GM19463 (cell line): ENCODE results near the gene CPED1.

ENCODE experiments used
- ATAC-seq: cut with Tn5 transposase; IDR thresholded peaks from one replicate; pipeline ENCODE4 v1.9.1; 2021; ENCODE audit warnings: mild to moderate bottlenecking, moderate library complexity; ENCODE audit not compliant: unreplicated experiment

Gene CPED1

DNA sequence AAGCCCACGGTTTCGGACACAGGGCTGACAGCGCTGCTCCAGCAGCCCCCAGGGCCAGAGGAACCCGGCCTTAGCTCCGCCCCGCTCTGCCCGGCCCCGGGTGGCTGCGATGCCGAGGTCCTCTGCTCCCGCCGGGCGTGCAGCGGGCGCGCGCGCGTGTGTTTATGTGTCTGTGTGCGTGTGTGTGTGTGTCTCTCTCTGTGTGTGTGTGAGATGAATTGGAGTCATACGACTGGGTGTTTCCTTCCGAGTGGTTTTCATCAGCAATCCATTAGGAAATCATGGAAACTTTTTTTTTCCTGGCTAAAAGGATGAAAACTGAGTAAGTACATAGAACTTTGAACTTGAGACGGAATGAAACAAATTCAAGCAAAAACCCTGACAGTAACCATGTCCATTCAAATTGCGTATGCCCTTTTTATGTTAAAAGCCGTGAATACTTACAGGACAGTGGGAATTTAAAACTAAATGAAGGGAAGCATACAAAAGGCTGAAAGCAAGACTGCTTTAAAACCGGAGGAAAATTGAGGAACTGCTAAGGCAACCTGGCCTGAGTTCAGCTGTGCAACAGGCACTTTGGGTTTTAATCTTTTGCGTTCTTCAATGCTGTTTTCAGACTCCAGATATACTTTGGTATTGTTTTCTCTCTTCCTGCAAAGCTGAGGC, at the start of gene CPED1:
CPED1 (plus strand) TSS at position 121 of the 666 bp plus-strand sequence. CDS start 911 bp downstream, outside the sequence.
- peak; percentile 66 for ATAC-seq

DNA sequence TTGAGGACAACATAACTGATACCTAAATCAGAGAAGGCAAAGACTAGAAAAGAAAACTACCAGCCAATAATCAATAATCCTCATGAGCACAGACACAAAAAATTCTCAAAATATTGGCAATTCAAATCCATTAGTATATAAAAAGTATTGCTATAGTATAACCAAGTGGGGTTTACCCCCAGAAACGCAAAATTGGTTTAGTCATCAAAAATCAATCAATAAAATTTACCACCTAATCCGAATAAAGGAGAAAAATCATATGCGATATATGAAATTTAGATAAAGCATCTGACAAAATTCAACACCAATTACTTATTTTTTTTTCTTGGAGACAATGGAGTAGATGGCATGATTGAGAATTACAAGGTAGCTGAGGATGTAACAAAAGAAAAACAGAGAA, 49.2 kb upstream of the CPED1 start:
- ATAC-seq, result no peak

DNA sequence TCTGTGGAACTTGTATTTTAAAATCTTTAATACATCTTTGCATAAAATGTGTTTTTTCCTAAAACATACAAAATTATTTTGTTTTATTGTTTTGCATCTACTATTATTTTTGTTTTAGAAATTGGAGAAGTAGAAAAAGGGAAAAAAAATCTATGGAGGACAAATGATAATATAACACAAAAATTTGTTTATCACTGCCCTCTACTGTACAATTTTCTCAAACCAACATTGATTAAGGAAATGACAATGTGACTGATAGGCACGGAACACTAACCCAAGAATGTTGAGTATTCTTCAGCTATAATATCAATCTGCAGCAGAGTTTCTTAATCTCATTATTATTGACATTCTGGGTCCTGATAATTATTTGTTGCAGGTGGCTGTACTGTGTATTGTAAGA, 47.4 kb upstream of the CPED1 start:
- ATAC-seq, result peak; percentile 50

DNA sequence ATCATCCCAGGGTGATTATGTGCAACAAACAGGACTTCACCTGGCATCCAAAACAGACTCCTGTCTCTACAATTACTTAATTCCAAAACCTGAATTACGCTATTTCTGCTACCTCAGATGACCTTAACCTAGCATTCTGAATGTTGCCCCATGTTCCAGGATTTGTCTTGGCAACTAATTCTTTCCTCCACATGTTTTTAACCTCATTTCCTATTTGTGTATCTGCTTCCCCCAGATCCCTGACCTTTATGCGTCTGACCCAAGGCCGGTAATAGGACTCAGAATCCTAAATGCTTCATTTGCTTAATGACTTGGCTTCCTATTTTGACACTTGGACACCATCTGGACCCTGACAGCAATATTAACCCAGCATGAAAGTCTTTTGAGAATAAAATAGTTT, 46.7 kb upstream of the CPED1 start:
- ATAC-seq, result no peak

DNA sequence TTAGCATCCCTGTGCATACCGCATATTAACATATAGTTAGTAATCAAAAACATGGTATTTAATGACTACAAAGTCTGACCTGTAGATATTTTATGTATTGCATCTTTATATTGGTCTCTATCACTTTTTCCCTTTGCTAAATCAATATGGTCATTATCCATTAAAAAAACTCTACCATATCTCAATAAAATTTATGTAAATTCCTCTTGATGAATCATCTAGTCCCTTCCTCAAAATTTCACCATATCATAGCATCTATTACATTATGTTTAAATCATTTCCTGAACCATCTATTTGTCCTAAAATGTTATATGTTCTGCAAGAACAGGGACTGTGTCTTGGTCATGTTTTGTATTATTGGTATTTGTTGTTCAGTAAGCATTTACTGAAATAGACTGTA, 45.6 kb upstream of the CPED1 start:
- ATAC-seq, result no peak

DNA sequence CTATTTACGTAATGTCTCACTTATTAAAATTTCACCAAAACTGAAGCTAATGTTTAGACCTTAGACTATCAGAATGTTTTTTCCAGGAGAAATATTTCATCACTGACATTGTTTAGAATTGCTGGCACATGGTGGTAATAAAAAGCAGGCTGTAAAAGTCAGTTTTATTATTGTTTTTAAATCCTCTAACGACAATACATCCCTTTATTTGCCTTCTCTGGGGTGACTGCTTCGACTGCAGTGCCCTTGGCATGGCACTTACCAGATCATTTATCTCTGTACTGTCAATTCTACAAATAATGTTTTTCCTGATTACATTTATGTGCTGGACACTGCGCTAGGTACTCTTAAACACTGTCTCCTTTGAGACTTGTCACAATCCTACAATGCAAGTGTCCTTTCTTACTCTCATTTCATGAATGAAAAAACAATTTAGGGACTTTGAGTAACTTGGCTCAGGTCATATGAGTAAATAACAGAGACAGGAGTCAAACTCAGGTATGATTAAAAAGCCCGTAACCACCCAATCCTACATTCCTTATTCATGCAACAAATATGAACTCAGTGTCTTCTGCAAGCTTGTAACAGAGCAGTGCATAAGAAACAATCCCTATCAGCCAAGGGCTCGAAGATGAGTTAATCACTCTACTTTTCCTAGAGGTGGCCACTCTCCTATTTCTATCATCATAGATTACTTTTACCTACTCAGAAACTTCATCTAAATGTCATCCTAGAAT, 43.5 kb upstream of the CPED1 start:
- ATAC-seq, result no peak

DNA sequence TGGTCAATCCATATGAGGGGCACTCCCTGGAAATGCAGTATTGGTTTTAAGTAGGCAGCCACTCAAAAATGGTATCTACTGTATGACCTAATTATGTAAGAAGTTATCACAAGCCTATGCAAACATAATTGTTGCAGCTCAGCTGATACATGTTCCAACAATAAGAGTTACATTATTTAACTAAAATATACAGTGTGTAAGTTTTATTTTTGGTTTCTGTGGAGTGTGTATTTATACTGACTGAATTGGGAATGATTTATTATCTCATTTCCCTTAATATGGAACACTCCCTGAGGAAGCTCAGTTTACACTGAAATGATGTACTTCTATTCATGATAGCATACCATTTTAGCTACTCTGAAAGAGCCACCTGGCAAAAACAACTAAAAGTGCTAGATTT, 40.5 kb upstream of the CPED1 start:
- ATAC-seq, result no peak

DNA sequence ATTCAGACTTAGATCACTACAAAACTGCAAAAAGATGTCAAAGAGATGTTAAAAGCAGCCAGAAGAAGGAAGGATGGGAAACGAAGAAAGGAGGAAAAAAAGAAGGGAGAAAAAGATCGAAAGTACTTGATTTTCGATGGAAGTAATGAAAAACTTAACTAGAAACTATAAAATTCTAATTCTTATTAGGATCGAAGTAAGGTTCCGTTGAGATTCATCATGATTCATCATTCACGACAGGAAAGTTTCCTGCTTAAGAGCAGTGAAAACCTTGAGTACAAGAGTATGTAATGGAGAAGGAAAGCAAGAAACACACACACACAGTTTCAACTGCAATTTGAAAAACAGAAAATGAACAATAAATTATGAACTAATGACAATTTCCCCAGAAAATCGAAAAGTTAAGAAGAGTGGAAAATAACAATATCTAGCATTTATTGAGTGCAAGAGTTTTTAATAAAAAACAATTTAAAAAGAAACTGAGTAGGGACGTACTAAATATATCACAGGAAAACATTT, 39.1 kb upstream of the CPED1 start:
- no peak for ATAC-seq

DNA sequence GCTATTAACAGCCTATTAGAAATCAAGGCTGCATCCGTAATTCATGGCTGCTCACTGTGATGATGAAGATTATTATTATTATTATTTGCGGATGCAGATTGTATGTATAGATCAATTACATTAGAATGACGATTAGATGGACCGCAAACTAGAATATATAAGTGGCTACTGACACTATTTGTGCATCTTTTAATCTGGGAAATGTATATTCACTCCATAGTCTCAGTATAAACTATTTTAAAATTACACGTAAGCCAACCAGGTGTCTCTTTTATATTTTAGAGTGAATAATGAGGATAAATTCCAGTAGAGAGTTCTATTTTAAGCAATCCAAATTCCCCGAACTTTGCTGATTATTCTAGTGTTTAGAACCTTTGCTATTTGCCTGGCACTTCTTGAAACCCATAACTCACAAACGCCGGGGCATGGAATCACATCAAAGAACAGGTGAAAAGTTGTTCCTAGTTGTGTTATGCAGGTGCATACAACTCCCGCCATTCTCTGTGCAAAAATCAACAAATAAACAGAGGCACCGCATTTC, 38.4 kb upstream of the CPED1 start:
- ATAC-seq, result no peak

DNA sequence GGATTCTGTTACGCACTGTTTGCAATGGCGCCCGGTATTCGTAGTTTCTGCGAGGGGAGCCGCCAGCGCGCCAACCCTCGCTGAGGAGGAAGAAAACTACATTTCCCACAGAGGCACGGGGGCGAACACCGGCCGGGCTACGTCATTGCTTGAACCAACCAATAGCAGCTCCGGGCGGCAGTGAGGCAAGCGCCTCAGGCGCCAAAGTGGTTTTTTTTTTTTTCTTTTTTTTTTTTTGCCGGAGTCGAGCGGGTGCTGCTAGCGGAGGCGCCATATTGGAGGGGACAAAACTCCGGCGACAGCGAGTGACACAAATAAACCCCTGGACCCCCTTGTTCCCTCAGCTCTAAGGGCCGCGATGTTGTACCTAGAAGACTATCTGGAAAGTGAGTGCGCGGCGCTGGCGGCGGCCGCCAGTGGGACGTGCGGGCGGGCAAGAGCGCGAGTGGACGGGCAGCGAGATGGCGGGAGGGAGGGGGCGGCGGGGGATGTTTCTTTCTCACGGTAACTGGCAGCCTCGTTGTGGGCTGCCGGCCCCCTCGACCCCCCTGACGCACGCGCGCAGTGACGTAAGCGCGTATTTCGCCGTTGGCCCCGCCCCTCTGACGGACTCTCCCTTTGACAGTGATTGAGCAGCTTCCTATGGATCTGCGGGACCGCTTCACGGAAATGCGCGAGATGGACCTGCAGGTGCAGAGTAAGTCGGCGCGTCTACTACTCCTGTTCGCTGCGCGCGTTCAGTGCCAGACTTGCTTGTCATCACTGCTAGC, 37.8 kb upstream of the CPED1 start, which contains the start of gene ING3:
ING3 (plus strand) TSS at position 239 of the 770 bp plus-strand sequence; CDS start at position 359, 120 bp downstream.
- peak; percentile 90 for ATAC-seq

DNA sequence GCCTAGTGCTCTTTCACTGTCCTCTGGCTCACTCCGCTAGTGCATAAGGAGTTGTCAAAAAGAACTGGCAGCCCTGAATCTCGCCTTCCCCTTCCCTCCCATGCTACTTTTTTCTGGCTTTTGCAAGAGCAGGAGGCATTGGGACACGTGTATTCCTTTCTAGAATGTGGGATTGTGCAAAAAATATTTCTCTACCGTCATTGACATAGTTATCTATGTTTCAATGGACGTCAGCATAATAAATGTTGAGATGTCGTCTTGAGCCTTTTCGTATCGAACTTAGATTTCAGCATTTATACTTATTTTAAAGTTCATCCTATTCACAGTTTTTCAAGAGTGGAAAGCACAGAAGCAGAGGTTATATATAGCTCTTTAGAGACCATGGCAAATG, 37.2 kb upstream of the CPED1 start:
- ATAC-seq, result no peak

DNA sequence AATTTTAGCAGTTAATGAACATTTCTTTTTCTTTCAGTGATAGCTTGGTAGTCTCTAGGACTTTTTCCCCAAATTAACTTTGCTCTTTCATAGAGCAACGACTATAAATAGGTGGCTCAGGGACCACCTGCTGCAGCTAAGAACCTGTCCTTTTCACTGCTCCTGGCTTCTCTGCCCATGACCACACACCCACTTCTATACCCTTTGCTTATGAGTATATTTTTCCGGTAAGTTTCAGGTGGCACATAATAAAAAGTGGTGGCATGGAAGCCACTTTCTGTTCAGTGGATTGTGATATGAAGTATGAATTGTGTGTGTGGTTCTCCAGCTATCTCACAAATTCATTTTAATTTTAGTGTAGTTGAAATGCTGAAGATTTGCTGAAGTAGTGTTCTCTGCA, 36.7 kb upstream of the CPED1 start:
- no peak for ATAC-seq

DNA sequence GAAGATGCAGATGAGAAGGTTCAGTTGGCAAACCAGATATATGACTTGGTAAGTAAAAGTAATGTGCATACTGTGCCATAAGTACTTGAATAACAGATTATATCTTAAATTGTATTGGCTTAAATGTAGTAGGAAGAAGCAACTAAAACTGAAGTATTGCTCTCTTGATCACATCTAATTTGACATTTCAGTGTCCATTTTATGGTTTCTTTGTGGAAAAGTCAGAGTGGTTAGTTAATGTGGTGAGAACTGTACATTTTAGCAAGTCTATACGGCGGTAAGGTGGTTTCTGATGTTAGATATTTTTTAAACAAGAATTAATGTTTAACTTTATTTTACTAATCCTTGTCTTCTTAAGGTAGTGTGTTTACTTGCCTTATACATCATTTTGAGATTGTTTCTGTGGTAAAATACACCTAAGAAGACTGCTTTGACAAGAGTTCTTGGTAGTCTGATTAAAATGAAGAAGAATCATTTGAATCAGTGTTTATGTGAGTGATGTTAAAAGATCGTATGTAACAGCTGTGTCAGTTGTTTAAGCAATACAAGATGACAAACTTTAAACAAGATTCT, 32.8 kb upstream of the CPED1 start:
- ATAC-seq, result peak; percentile 33

DNA sequence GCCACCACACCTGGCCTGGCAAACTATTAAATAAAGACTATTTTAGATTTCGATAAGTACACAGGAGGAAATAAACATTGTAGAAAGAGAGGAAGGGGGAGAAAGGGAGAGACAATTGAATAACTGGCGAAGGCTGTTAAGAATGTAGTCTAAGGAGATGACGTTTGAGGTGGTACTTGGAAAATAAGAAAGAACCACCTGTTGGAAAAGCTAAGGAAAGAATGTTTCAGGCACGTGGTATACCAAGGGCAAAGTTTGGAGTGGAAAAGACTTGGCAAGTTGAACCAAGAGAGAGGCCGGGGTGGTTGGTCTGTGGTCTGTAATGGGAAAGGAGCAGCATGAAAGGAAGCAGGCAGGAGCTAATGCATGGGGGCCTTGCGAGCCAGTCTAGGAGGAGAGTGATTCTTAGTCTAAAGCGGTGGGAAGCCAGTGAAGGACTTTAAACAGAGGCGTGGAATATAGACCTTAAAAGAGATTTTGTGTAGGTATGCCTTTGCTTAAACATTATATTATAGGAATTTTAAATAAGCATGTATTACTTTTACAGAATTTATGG, 28.5 kb upstream of the CPED1 start:
- no peak for ATAC-seq

DNA sequence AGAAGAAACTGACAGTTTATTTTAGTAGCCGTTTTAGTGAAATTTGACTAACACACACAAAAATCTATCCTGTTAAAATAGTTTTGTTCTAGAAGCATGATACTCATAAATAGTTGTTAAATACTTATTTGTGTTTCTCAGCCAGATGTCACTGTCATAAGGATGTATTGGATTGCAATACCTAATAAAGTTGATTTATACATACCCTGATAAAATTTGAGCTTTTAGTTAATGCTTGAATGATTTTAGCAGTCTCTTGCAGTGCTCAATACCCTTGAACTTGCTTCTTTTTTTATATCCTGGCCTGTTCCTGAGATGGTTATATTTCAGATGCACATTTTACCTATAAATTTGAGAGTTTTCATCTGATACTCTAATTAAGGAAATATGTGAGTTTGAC, 27.8 kb upstream of the CPED1 start:
- no peak for ATAC-seq

DNA sequence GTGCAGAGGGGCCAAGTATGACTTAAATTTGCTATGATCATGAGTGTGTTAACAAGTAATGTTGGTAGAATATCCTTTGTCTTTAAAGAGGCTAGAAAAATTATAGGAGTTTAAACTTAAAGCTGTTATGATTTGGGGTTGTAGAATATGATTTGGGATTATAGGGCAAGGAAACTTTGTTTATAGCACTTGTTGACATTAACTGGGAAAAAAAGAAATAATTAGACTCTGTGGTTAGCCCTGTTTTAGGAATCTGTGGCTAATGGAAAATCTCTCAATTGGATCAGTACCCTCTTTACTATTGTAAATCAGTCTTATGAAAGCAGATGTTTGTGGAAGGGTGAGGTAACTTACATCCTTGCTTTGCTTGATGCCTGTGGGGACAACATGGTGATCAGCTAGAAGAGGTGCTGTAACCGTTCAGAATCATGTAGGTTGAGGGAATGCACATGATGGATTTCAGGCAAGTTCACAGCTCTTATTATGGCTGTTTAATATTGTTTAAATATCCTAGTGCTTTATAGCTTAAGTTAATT, 26.8 kb upstream of the CPED1 start:
- no peak for ATAC-seq

DNA sequence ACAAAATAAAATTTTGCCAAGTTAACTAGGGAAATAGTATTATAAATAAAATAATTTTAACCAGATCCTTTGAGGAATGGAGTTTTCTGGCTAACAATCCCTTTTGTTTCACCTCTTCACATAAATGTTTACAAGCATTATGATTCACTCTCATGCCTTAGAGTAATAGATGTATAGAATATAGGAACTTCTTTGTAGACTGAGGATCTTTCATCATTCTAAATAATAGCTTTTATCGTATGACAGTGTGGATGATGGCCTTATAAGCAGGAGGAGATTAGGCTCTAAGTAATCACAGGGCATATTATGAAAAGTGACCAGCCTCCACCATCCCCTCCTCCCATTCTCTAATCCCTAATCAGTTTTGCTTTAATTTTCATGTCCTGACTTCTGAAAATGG, 24.4 kb upstream of the CPED1 start:
- ATAC-seq, result no peak

DNA sequence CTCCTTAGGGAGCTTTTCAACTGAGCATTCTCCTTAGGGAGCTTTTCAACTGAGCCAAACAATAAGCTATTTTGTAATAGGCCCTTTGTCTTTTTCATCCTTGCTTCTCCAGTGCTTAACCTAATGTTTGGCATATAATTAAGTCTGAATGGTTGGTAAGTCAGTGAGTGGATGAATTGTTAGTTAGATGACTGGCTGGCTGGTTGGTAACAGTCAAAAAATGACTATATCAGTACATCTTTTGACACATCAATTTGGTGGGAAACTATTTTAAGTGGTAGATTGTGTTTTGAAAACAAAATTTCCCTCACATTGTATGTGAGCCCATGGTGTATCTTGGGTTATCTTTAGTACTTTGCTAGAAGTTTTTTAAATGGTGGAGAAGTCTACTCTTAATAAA, 21.6 kb upstream of the CPED1 start:
- ATAC-seq, result no peak

DNA sequence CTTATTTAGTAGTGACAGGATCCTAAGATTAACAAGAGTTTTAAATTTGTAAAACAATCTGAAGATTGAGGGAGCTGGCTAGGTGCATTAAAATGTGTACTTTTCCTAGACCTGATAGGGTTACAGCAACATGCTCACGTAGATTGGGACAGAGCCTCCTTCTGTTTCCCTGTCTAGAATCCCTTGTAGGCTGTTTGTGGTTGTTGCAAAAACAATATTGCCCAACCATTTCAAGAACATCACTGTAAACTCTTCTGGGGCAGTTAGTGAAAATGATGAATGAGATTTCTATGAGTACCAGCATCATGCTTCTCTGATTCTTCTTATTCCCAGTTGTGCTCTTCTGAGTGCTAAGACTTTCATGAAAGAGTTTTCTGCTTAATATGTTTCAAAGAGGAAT, 14.7 kb upstream of the CPED1 start:
- ATAC-seq, result no peak

DNA sequence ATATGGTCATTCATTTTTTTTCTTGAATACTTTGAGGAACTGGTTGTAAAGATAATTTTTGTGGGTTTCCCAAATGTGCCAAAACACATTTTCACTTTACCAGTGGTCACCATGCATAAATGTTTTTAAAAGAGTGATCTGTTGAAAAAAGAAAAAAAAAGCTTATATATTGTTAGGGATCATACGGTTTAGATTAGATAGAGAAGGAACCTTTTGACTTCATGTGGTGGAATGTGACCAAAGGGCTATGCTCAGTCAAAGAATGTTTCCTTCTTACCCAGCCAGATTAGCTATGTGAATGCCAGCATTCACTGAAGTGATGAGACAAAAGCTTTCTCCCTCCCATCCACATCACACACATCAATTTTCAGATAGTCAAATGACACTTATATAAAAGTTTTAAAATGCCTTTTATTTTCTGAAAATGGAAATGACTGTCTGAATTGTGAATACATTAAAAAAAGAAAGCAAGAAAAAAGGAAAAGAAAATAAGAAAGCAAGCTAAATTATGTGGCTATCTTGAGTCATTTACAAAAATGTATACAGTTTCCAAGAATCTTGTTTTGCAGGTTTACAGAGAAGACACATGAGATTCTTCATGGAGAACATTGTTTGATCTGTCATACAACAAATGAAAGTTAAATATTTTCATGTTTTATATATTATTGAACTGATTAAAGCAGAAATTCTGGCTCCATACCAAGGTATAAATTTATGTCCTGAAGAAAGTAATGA, 8.6 kb upstream of the CPED1 start:
- no peak for ATAC-seq
